Regular cardiac myocyte (primary cell): ENCODE results near the gene TAS2R20. TPM values are rescaled to one million over a fixed set of nuclear protein-coding genes. Genes with fewer than 3 reads are reported as not detected.

Experiments
- total RNA-seq: library from RNA; depleted of rRNA; stranded (reverse); fragments of >200 nt; gene quantifications from 2 replicates; pipeline ENCODE4 v1.2.3, GENCODE V29; 2014

The TAS2R20 gene, protein sequence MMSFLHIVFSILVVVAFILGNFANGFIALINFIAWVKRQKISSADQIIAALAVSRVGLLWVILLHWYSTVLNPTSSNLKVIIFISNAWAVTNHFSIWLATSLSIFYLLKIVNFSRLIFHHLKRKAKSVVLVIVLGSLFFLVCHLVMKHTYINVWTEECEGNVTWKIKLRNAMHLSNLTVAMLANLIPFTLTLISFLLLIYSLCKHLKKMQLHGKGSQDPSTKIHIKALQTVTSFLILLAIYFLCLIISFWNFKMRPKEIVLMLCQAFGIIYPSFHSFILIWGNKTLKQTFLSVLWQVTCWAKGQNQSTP
- total RNA-seq = 1.2 and 4.2 TPM in 2 replicates

DNA sequence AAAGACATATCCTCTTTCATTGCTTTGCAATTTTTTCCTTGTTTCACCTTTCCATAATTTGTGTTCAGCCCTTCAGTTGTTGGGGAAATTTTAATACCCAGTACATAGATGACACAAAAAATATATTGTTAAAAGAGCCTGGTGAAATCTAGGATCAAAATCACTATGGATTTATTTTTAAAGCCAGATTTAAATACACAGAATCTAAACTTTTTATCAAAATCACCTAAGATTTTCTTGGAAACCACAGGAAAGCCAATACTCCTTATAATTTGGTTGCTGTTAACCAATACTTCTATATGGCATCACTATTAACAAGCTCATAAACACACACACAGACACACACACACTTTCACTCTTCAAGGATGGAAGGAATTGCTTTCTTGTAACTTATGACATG, at the start of gene TAS2R20:
Gene TAS2R20 (minus strand): TSS at position 101 of the 400 bp plus-strand sequence. CDS start 429 bp downstream, outside the sequence.

DNA sequence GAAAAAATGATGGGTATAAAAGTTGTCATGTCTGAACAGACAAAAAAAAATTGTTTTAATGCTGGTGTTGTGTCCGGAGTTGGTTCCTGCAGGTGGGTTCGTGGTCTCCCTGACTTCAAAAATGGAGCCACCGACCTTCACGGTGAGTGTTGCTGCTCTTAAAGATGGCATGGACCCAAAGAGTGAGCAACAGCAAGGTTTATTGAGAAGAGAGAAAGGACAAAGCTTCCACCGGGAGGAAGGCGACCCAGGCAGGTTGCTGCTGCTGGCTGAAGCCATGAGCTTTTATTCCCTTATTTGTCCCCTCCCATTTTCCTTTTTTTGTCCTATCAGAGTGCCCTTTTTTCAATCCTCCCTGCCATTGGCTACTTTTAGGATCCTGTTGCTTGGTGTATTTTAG, 33.2 kb upstream of the TAS2R20 start, which contains the start of gene TAS2R31:
Gene TAS2R31 (minus strand): TSS at position 101 of the 400 bp plus-strand sequence. CDS start 72 bp downstream, at position 29.

DNA sequence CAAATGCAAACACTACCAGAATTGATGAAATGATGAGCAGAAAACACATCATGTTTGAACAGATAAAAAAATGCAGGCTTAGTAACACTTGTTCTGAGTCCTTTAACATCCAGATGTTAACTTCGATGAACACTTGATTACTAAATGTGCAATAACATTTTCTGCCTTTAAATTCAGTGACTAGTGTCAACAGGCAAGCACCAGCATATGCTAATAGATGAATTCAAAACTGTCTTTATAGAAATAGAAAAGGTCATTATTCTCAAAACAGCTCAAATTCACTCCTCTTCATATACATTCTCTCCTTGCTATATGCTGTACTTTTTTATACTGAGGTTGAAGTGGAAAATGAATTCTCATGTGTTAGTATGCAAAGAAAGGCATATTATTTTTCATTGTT, 24.4 kb upstream of the TAS2R20 start, which contains the start of gene TAS2R19:
Gene TAS2R19 (minus strand): TSS at position 101 of the 400 bp plus-strand sequence. CDS start 49 bp downstream, at position 52.

DNA sequence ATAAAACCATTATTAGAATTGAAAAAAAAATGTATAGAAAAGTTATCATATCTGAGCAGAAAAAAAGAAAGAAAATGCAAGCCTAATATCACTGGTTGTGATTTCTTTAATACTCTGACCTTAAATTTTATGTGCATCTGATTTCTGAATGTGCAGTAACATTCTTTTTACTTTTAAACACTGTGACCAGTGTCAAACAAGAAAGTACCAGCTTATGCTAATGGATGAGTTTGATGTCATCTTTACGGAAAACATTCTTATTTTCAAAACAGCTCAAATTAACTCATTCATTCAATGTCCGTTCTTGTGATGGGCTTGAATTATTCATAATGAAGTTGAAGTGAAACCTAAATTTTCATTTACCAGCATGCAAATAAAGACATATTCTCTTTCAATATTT, 11.3 kb downstream of the TAS2R20 start, which contains the start of gene TAS2R50:
Gene TAS2R50 (minus strand): TSS at position 101 of the 400 bp plus-strand sequence. CDS start 52 bp downstream, at position 49.

Other genes with a start within 250 kb of the TAS2R20 start
- under 0.01 TPM in 1 of 2 replicates, not detected in the other for gene TAS2R7, start 195.7 kb downstream of the TAS2R20 start, total RNA-seq
- gene TAS2R8, start 191.0 kb downstream of the TAS2R20 start, total RNA-seq = under 0.01 TPM in 1 of 2 replicates, not detected in the other
- not detected in 2 replicates for gene TAS2R9, start 188.1 kb downstream of the TAS2R20 start, total RNA-seq
- under 0.01 and 0.19 TPM in 2 replicates for gene TAS2R10, start 171.9 kb downstream of the TAS2R20 start, total RNA-seq
- gene PRR4, start 148.8 kb downstream of the TAS2R20 start, total RNA-seq = 0.28 and 1.2 TPM in 2 replicates
- 7.3 and 18.3 TPM in 2 replicates for gene PRH1, start 114.0 kb downstream of the TAS2R20 start, total RNA-seq
- gene TAS2R13, start 88.7 kb downstream of the TAS2R20 start, total RNA-seq = 0.58 and 1.1 TPM in 2 replicates
- gene PRH2, start 69.1 kb downstream of the TAS2R20 start, total RNA-seq = 0.19 TPM in 1 of 2 replicates, not detected in the other
- 1.5 and 3.7 TPM in 2 replicates for gene TAS2R14, start 59.0 kb downstream of the TAS2R20 start, total RNA-seq
- gene TAS2R50, start 11.4 kb downstream of the TAS2R20 start, total RNA-seq = 1.5 and 3.1 TPM in 2 replicates
- 2.1 and 7.3 TPM in 2 replicates for gene TAS2R19, start 24.3 kb upstream of the TAS2R20 start, total RNA-seq
- gene TAS2R31, start 33.1 kb upstream of the TAS2R20 start, total RNA-seq = 2.5 and 5.6 TPM in 2 replicates
- 1.5 and 2.8 TPM in 2 replicates for gene TAS2R46, start 64.0 kb upstream of the TAS2R20 start, total RNA-seq
- 0.19 and 1.4 TPM in 2 replicates for gene TAS2R43, start 94.0 kb upstream of the TAS2R20 start, total RNA-seq
- gene TAS2R30, start 136.3 kb upstream of the TAS2R20 start, total RNA-seq = 2.7 and 4.2 TPM in 2 replicates
- 5.9 and 7.3 TPM in 2 replicates for gene SMIM10L1, start 172.9 kb upstream of the TAS2R20 start, total RNA-seq
- gene TAS2R42, start 188.6 kb upstream of the TAS2R20 start, total RNA-seq = not detected in 2 replicates